Calu3 (cell line): ENCODE results near the gene CDH22. TPM values are rescaled to one million over a fixed set of nuclear protein-coding genes. Genes with fewer than 3 reads are reported as not detected.

ENCODE experiments used
- BruUV-seq: library from RNA; stranded (reverse); fragments of 400-500 nt; replicated peaks from 2 replicates; lab custom pipeline; 2021; lab: Mats Ljungman, UMichigan
- CTCF ChIA-PET: fragments of 300-600 bp; sonication (Branson Sonifier 250); formaldehyde crosslinking; loops from one replicate; lab custom pipeline; 2022; ENCODE audit warnings: antibody characterized with exemption; lab: Charles Lee
- DNase-seq: peaks from one replicate; pipeline ENCODE4 v3.0.0; 2022
- H3K27ac Mint-ChIP-seq: one replicate; pipeline ENCODE4 v1.8.0; 2022; ENCODE audit warnings: mixed read lengths; ENCODE audit not compliant: unreplicated experiment
- H3K27me3 Mint-ChIP-seq: one replicate; pipeline ENCODE4 v1.8.0; 2022; ENCODE audit warnings: mixed read lengths; ENCODE audit not compliant: unreplicated experiment
- H3K36me3 Mint-ChIP-seq: one replicate; pipeline ENCODE4 v1.8.0; 2022; ENCODE audit warnings: mild to moderate bottlenecking, moderate library complexity, mixed read lengths; ENCODE audit not compliant: insufficient read depth, unreplicated experiment
- H3K4me1 Mint-ChIP-seq: one replicate; pipeline ENCODE4 v1.8.0; 2022; ENCODE audit warnings: mild to moderate bottlenecking, low read depth, mixed read lengths; ENCODE audit not compliant: unreplicated experiment
- H3K4me3 Mint-ChIP-seq: one replicate; pipeline ENCODE4 v1.8.0; 2022; ENCODE audit warnings: mild to moderate bottlenecking, low read depth, moderate library complexity, mixed read lengths; ENCODE audit not compliant: unreplicated experiment
- H3K9me3 Mint-ChIP-seq: one replicate; pipeline ENCODE4 v1.8.0; 2022; ENCODE audit warnings: low read depth, mixed read lengths; ENCODE audit not compliant: unreplicated experiment
- intact Hi-C: fragments of 100-400 bp; cut with micrococcal nuclease; formaldehyde crosslinking; loops from one replicate; pipeline ENCODE4 v1.10.0; 2022; ENCODE audit not compliant: unreplicated experiment
- total RNA-seq: library from RNA; stranded (reverse); gene quantifications from 2 replicates; pipeline ENCODE4 v1.2.3, GENCODE V29; 2022
- TF ChIP-seq, protein P1 (sequence below): fragments of 200-600 bp; IDR thresholded peaks from one replicate; pipeline ENCODE4 v1.8.0; 2022; ENCODE audit warnings: antibody characterized with exemption; ENCODE audit not compliant: unreplicated experiment

CDH22 gene
- total RNA-seq, 1 experiment from 2014 or later, result not detected

DNA sequence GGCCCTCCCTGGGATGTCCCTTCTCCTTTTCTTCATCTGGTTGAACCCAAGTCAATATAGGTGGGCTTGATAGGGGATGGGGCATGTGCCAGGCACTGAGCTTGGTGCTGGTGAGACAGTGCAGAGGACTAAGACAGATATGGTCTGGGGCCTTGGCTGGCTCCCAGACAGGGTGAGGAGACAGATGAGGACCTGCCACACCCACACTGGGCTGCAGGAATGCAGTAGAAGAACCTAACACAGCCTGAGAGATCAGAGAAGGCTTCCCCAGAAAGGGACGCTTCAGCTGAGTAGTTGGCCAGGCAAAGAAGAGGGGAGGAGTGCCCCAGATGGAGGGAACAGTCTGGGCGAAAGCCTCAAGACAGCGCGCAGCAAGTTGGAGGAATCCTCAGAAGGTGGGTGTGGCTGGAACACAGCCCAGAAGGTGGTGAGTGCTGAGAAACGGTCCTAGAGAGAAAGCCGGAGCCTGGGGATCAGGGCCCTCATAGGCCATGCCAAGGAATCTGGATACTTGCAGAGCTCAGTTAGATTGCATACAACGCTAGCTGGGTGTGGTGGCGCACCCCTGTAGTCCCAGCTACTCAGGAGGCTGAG lies 163.8 kb downstream of the CDH22 start:
- Mint-ChIP-seq H3K36me3 (no peaks in the 10 kb centered on the region), H3K27ac (no peak overlapping the region), H3K27me3 (peaks cover 100% of the 10 kb centered on the region), H3K4me1 (no peaks in the 10 kb centered on the region), H3K9me3 (no peaks in the 10 kb centered on the region), H3K4me3 (no peak overlapping the region)
- intact Hi-C loops, result no loop called here
- TF ChIP-seq, protein P1, sequence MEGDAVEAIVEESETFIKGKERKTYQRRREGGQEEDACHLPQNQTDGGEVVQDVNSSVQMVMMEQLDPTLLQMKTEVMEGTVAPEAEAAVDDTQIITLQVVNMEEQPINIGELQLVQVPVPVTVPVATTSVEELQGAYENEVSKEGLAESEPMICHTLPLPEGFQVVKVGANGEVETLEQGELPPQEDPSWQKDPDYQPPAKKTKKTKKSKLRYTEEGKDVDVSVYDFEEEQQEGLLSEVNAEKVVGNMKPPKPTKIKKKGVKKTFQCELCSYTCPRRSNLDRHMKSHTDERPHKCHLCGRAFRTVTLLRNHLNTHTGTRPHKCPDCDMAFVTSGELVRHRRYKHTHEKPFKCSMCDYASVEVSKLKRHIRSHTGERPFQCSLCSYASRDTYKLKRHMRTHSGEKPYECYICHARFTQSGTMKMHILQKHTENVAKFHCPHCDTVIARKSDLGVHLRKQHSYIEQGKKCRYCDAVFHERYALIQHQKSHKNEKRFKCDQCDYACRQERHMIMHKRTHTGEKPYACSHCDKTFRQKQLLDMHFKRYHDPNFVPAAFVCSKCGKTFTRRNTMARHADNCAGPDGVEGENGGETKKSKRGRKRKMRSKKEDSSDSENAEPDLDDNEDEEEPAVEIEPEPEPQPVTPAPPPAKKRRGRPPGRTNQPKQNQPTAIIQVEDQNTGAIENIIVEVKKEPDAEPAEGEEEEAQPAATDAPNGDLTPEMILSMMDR, result no peak
- BruUV-seq, result no TSS peak
- CTCF ChIA-PET, result interaction anchor here (0.6 kb wide), 1 partner anchor 121 kb away, joined by 3 read pairs; no protein-coding TSS in a partner anchor
- DNase-seq, result no peak

DNA sequence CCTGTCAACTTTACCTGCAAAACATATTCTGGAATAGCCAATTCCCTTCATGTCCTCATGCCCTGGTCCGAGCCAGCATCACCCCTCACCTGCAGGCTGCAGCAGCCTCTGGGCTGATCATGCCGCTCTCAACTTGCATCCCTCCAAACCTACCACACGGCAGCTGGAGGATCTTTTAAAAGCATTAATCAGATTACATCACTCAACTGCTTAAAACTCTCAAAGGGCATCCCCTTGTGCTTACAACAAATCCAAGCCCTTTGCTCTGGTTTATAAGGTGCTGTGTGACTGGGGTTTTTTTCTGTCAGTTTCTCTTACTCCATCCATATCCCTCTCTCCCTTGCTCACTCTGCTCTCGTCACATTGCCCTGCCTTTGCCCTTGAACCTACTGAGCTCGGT lies 166.2 kb downstream of the CDH22 start:
- TF ChIP-seq, protein P1, result no peak
- intact Hi-C loops, result no loop called here
- Mint-ChIP-seq H3K36me3 (no peaks in the 10 kb centered on the region), H3K27ac (no peak overlapping the region), H3K27me3 (peaks cover 100% of the 10 kb centered on the region), H3K4me1 (no peaks in the 10 kb centered on the region), H3K4me3 (no peak overlapping the region), H3K9me3 (no peaks in the 10 kb centered on the region)
- no peak for DNase-seq
- BruUV-seq, result no TSS peak
- CTCF ChIA-PET, result interaction anchor here (0.7 kb wide), 1 partner anchor 557 kb away, joined by 3 read pairs; no protein-coding TSS in a partner anchor

DNA sequence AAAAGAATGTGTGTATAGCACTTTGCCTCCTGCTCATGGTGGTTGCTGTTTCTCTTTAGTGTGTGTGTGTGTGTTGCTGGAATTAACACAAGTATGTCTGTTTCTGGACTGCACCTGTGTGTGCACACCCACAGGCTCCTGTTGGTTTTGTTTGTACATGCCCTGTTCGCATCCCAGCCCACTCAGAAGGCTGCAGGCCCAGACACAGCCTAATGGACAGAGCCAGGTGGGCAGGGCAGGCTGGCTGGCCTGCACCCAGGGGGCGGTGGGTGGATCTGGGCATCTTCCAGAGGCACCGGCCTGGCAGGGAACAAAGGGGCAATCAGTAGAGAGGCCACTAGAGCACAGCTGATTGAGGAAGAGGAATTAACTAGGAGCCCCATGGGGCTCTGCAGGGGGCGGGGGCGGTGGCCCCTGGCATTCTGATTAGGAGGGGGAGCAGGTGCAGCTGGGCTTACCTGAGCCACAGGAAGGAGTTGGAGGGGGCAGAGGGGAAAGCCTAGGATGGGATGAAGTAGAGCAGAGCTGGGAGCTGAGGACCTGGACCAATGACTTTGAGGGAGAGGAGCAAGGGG lies 168.3 kb downstream of the CDH22 start:
- H3K4me3 Mint-ChIP-seq, result no peak overlapping the region
- peaks cover 100% of the 10 kb centered on the region for H3K27me3 Mint-ChIP-seq
- TF ChIP-seq, protein P1, result no peak
- no peaks in the 10 kb centered on the region for H3K36me3 Mint-ChIP-seq
- no peaks in the 10 kb centered on the region for H3K4me1 Mint-ChIP-seq
- no peak for DNase-seq
- no TSS peak for BruUV-seq
- intact Hi-C loops, result loop anchor here (10.0 kb wide), 1 partner anchor 115 kb away; no protein-coding TSS in a partner anchor
- no peak overlapping the region for H3K27ac Mint-ChIP-seq
- H3K9me3 Mint-ChIP-seq, result no peaks in the 10 kb centered on the region
- CTCF ChIA-PET, result interaction anchor here (0.5 to 1.0 kb wide), 2 partner anchors 12 to 41 kb away, joined by 3 to 6 read pairs; no protein-coding TSS in a partner anchor

DNA sequence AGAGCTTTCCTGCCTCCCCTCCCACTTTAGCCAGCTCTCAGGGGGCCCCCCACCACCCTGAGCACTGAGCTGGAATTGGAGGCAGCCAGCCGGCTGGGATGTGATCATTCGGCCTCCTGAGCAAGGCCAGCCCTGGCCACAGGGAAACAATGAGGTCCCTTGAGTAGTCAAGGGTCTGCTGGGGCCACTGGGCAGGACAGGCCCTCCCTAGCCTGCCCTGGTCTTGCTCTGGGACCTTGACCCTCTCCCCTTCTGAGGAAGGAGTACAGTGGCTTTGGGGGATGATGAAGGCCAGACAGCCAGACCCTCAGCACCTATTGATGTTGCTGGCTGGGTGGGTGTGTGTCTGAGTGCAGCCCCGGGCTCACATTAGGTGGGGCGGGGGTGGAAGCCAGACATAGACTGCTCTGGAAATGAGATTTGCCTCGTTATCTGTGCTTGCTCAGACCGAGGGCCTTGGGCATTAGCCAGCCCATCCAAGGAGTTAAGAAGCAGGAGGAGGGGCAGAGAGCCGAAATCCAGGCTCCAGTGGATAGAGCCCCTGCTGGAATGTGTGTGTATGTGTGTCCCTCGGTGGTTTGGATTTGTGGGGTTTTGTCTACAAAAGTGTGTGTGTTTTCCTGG lies 168.9 kb downstream of the CDH22 start:
- Mint-ChIP-seq H3K27me3 (peaks cover 100% of the 10 kb centered on the region), H3K9me3 (no peaks in the 10 kb centered on the region), H3K4me3 (no peak overlapping the region), H3K4me1 (no peaks in the 10 kb centered on the region), H3K36me3 (no peaks in the 10 kb centered on the region), H3K27ac (no peak overlapping the region)
- CTCF ChIA-PET, result no interaction called here
- BruUV-seq, result no TSS peak
- intact Hi-C loops, result loop anchor here (10.0 kb wide), 1 partner anchor 115 kb away; no protein-coding TSS in a partner anchor
- TF ChIP-seq, protein P1, result no peak
- DNase-seq, result no peak
